Caki2 (cell line): ENCODE data around the gene C19orf81. TPM values are rescaled to one million over a fixed set of nuclear protein-coding genes. Genes with fewer than 3 reads are reported as not detected.

ENCODE experiments used
- DNase-seq: peaks from one replicate; pipeline ENCODE4 v3.0.0-alpha.2; 2015; ENCODE audit warnings: low read depth
- in situ Hi-C: cut with HindIII; loops from 2 replicates; pipeline ENCODE4 v1.10.0; 2016; ENCODE audit warnings: low sequenced_read_pairs, low pct_unique_long_range_greater_than_20kb, mixed read lengths
- total RNA-seq: library from RNA; depleted of rRNA; stranded (reverse); fragments of >200 nt; shearing (Covaris generic); gene quantifications from 2 replicates; pipeline ENCODE4 v1.2.3, GENCODE V29; 2014; ENCODE audit warnings: low replicate concordance

C19orf81 gene
- total RNA-seq, 1 experiment from 2014 or later, result 13.5 TPM

GRCh38 chr19:50651174-50651573 is 1.9 kb downstream of the C19orf81 start:
- DNase-seq, result no peak
- in situ Hi-C loops, result no loop called here

DNA sequence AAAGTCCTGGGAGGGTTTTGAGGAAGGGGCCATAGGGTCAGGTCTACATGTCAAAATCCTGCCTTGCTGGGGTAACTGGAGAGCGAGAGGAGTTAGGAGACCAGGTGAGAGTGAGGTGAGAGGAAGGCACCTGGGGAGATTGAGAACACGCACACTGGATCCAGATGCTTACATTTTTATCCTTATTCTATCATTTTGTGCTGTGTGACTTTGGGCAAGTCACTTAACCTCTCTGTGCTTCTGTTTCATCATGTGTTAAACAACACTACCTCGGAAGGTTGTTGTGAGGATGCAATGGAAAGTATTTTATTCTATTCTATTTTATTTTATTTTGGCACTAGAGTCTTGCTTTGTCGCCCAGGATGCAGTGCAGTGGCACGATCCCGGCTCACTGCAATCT is 3.5 kb downstream of the C19orf81 start:
- DNase-seq, result no peak
- in situ Hi-C loops, result no loop called here

GRCh38 chr19:50654882-50655281 is 5.6 kb downstream of the C19orf81 start:
- in situ Hi-C loops, result no loop called here
- DNase-seq, result peak; percentile 49

GRCh38 chr19:50657222-50657669 is 8.0 kb downstream of the C19orf81 start:
- in situ Hi-C loops, result no loop called here
- no peak for DNase-seq

DNA sequence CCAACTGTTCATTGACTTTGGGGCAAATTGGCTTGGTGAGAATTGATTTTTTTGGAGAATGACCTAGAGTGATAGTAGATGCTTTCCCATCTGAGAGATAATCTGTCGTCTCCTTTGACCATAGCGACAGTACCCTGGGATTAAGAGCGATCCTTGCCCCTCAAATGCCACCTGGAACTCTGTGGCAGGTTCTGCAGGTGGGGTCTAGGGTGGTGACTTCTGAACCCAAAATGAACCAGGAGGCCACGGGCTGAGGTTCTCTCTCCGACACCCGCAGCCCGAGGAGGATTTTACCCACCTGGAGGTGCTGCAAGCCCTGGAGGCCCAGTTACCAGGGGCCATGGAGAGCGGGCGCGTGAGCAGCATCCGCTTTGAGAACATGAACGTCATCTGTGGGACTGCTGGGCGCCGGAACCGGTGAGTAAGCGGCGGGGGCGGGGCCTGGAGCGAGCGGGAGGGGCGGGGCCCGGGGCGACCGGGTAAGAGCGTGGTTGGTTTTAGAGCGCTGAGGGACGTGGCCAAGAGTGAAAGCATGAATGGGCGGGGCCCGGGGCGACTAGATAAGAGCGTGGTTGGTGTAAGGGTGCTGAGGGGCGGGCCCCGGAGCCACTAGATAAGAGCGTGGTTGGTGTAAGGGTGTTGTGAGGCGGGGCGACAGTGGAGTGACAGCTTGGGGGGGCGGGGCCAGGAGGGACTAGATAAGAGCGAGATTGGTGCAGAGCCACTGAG is 8.6 kb downstream of the C19orf81 start:
- in situ Hi-C loops, result no loop called here
- peak; percentile 99 for DNase-seq

DNA sequence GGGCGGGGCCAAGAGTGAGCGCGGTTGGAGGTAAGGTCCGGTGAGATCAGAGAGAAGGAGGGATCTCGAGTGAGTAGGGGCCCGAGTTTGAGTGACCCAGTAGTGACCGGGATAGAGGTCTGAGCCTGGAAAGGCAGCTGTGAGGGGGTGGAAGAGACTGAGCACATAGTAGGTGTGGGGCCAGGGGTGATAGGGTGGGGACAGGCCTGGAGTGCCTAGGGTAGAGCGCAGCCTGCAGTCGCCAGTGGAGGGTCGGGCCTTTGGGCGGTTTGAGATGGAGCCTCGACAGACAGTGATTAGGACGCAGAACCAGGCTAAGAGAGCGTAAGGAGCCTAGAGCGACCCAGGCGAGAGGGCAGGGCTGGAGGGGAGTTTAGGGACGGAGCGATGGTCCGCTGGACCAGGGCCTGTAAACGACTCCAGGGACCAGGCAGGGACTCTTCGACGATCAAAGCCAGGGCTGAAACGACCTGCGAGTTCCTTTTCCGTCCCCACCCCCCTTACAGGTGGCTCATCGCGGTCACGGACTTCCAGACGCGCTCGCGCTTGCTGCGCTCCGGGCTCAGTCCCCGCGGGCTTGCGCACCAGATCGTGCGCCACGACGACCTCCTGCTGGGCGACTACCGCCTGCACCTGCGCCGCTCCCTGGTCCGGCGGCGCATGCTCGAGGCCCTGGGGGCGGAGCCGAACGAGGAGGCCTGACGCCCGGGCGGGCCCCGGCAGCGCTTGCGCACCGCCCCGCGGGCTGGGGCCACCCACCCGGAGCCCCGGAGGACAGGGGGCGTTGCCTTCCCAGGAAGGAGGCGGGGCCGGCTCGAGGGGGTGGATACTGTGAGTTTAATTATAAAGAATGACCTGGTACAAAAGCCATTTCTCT is 9.4 kb downstream of the C19orf81 start:
- DNase-seq, result peak; percentile 95
- in situ Hi-C loops, result no loop called here

- DNase-seq, result no peak
- in situ Hi-C loops, result no loop called here
Measured at GRCh38 chr19:50659318-50660087, 10.3 kb downstream of the C19orf81 start.

DNA sequence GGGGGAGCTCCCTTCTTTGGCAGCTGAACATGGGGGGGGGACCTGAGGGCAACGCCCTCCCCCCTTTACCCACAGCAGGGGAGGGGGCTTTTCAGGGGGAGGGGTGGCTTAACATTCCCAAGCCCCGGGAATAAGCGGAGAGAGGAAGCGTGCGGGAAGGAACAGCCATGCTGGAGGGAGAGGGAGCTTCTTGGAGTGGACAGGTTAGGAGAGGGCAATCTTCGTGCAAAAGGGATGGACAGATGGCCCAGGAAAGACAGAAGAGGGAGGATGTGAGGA is 10.8 kb downstream of the C19orf81 start:
- in situ Hi-C loops, result no loop called here
- no peak for DNase-seq

DNA sequence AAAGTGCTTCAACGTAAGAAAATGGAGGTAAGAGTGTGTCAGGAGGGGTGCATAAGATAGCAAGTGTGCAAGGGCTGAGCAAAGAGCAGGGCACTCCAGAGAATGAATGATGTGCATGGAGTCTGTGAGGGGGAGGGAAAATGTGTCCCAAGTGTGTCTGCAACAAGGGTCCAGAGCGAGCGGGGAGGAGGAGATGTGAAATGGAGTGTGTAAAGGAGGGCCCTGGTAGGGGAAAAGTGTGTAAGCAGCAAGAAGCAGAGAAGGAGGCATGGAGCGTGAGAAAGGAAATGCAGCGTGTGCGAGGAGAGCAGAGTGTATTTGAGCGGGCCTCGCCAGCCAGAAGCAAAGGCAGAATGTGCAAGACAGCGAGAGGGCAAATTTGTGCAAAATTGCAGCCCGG is 11.8 kb downstream of the C19orf81 start:
- no peak for DNase-seq
- in situ Hi-C loops, result no loop called here

- in situ Hi-C loops, result no loop called here
- no peak for DNase-seq
Measured at GRCh38 chr19:50661766-50662650, 12.8 kb downstream of the C19orf81 start.

- no peak for DNase-seq
- in situ Hi-C loops, result no loop called here
Measured at GRCh38 chr19:50662651-50663481, 13.6 kb downstream of the C19orf81 start.

GRCh38 chr19:50663482-50663790 is 14.2 kb downstream of the C19orf81 start:
- peak; percentile 48 for DNase-seq
- in situ Hi-C loops, result no loop called here

DNA sequence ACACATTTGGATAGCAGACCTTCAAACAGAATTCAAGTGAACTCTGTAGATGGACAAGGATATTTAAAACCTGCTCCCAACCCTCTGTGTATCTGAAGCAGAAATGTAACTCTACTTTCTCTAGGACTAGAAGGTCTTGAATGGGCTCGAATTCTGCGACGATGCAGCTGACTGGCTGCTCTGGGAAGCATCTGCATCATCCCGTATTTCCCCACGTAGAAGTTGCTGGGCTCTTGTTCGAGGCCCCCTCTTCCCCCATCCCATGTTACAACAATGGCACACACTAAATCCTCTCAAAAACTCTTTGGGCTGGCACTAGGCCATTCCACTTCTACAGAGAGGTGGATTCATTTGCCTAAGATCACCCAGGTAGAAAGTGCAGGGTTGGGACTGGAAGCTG is 15.0 kb downstream of the C19orf81 start:
- DNase-seq, result no peak

GRCh38 chr19:50666346-50667176 is 17.3 kb downstream of the C19orf81 start:
- no peak for DNase-seq
- in situ Hi-C loops, result no loop called here

More for the DNA sequence above, 15.0 kb downstream of the C19orf81 start:
- in situ Hi-C loops, result no loop called here

DNA sequence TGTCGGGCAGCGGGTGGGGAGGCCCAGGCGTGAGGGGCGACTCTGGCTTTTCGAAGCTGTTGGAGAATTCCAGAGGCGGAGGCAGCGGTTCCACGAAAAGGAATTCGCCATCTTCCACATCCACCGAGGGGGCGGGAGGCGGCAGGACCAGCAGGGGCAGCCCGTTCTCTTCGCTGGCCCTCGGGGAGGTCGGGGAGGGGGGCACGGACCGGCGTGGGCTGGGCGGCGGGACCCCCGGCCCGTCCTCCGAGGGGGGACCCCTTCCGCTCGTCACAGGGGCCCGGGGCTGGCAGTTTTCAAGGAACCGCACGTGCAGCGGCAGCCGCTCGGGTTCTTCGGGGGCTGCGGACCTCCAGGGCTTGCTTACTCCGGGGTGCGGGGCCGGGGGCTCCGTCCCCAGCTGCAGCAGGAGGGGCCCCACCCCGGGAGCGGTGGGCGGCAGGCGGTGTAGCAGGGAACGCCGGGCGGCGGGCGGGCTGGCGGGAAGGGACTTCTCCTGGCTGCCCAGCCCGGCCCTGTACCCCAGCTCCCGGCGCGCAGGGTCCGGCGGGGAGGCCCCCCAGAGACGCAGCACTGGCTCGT is 18.0 kb downstream of the C19orf81 start:
- no peak for DNase-seq

GRCh38 chr19:50667759-50668231 is 18.6 kb downstream of the C19orf81 start:
- no peak for DNase-seq
- in situ Hi-C loops, result no loop called here

More for the DNA sequence above, 18.0 kb downstream of the C19orf81 start:
- in situ Hi-C loops, result no loop called here
